C4-2B (cell line): ENCODE data around the gene MS4A6E.

Experiments
- CTCF ChIP-seq: fragments of 450-650 bp; conservative IDR thresholded peaks from 2 replicates; pipeline ENCODE4 v1.5.1; 2017; ENCODE audit warnings: mild to moderate bottlenecking
- ZFX ChIP-seq: fragments of 450-650 bp; IDR thresholded peaks from 2 replicates; pipeline ENCODE4 v1.6.1; 2017

GRCh38 chr11:60314635-60315321 lies 12.3 kb upstream of the MS4A6E start:
- TF ChIP-seq CTCF (no peak), ZFX (no peak)
